CD4-positive, alpha-beta T cell (primary cell): ENCODE results near the gene SEMA7A. TPM values are rescaled to one million over a fixed set of nuclear protein-coding genes. Genes with fewer than 3 reads are reported as not detected.
A peak's percentile ranks its signal among the peaks of the same experiment; 100 is the strongest.

Experiments used
- ATAC-seq: fragments of 200-7000 bp; cut with Tn5 transposase; one replicate; pipeline ENCODE4 v1.10.0; 2022; ENCODE audit warnings: mild to moderate bottlenecking; ENCODE audit not compliant: poor library complexity
- CTCF ChIA-PET: fragments of 350-600 bp; sonication (Branson Sonifier 250); formaldehyde crosslinking; loops from one replicate; lab custom pipeline; 2021; ENCODE audit warnings: antibody characterized with exemption, inconsistent platforms; lab: Charles Lee
- POLR2A ChIA-PET: fragments of 350-600 bp; sonication (Branson Sonifier 250); formaldehyde crosslinking; loops from one replicate; lab custom pipeline; 2021; ENCODE audit warnings: antibody characterized with exemption, inconsistent platforms; lab: Charles Lee
- DNase-seq, 14 experiments: peaks; one replicate each; pipeline ENCODE4 v3.0.0-alpha.2; 2013 to 2020; ENCODE audit warnings: mixed read lengths in 2 of 14
- H3K27ac ChIP-seq, 2 donors: one replicate each; pipeline versions ENCODE4 v1.5.1 to v1.7.0; 2013; ENCODE audit warnings: low read length in 2 of 2, low read depth in 1 of 2, mild to moderate bottlenecking in 1 of 2
- H3K27me3 ChIP-seq, 2 experiments: 1 replicate in 1 of 2; 2 replicates in 1 of 2; pipeline versions ENCODE4 v1.6.1 to v1.7.0; 2013; ENCODE audit warnings: low read length in 2 of 2, control low read depth in 1 of 2, mild to moderate bottlenecking in 1 of 2, moderate library complexity in 1 of 2; ENCODE audit not compliant: insufficient read depth in 2 of 2, control insufficient read depth in 1 of 2
- H3K36me3 ChIP-seq: one replicate; pipeline ENCODE4 v1.6.1; 2013; ENCODE audit warnings: low read length, control low read depth; ENCODE audit not compliant: insufficient read depth
- H3K4me1 ChIP-seq: one replicate; pipeline ENCODE4 v1.6.1; 2013; ENCODE audit warnings: low read length, control low read depth; ENCODE audit not compliant: insufficient read depth
- H3K4me3 ChIP-seq: one replicate; pipeline ENCODE4 v1.5.1; 2013; ENCODE audit warnings: mild to moderate bottlenecking, low read length, moderate library complexity
- H3K9me3 ChIP-seq, 2 experiments: 1 replicate in 1 of 2; 2 replicates in 1 of 2; pipeline versions ENCODE4 v1.6.1 to v1.7.0; 2013; ENCODE audit warnings: low read length in 2 of 2, mild to moderate bottlenecking in 2 of 2, control low read depth in 1 of 2, moderate library complexity in 1 of 2; ENCODE audit not compliant: control insufficient read depth in 1 of 2, insufficient read depth in 1 of 2
- H3K27ac Mint-ChIP-seq: one replicate; pipeline ENCODE4 v1.8.0; 2020; ENCODE audit warnings: mixed read lengths
- H3K27me3 Mint-ChIP-seq: one replicate; pipeline ENCODE4 v1.8.0; 2021; ENCODE audit warnings: mixed read lengths
- H3K36me3 Mint-ChIP-seq: one replicate; pipeline ENCODE4 v1.8.0; 2021; ENCODE audit warnings: low read depth, mixed read lengths
- H3K4me1 Mint-ChIP-seq: one replicate; pipeline ENCODE4 v1.8.0; 2021; ENCODE audit warnings: low read depth, mixed read lengths
- H3K4me3 Mint-ChIP-seq: one replicate; pipeline ENCODE4 v1.8.0; 2020; ENCODE audit warnings: mild to moderate bottlenecking, mixed read lengths
- H3K9me3 Mint-ChIP-seq: one replicate; pipeline ENCODE4 v1.8.0; 2020; ENCODE audit warnings: mixed read lengths
- intact Hi-C, 2 experiments: fragments of 100-400 bp; cut with DNase I in 1 of 2; cut with micrococcal nuclease in 1 of 2; formaldehyde crosslinking; loops; one replicate each; pipeline versions ENCODE4 v1.15.1 to v1.9.0; 2023 to 2025; cut with DNase I, micrococcal nuclease
- total RNA-seq, 174 experiments: library from RNA in 2 of 174; stranded (reverse) in 2 of 174; gene quantifications; one replicate each; pipeline ENCODE4 v1.2.3 and lab custom pipeline; 2021 to 2026
- TF ChIP-seq, protein P1 (sequence below): fragments of 200-600 bp; IDR thresholded peaks from one replicate; pipeline ENCODE4 v1.8.0; 2022; ENCODE audit warnings: antibody characterized with exemption, mild to moderate bottlenecking

The SEMA7A gene
- total RNA-seq, 2 experiments from 2014 or later, result 2.3 to 2.7 TPM

- Mint-ChIP-seq H3K36me3 (peaks cover 24% of the 10 kb centered on the region), H3K27ac (no peak overlapping the region), H3K4me3 (no peak overlapping the region), H3K4me1 (no peaks in the 10 kb centered on the region), H3K9me3 (no peaks in the 10 kb centered on the region), H3K27me3 (no peaks in the 10 kb centered on the region)
- intact Hi-C loops, result loop anchor here in 1 of 2 experiments (10.0 kb wide), 1 partner anchor 323 kb away; no protein-coding TSS in a partner anchor
- TF ChIP-seq, protein P1, sequence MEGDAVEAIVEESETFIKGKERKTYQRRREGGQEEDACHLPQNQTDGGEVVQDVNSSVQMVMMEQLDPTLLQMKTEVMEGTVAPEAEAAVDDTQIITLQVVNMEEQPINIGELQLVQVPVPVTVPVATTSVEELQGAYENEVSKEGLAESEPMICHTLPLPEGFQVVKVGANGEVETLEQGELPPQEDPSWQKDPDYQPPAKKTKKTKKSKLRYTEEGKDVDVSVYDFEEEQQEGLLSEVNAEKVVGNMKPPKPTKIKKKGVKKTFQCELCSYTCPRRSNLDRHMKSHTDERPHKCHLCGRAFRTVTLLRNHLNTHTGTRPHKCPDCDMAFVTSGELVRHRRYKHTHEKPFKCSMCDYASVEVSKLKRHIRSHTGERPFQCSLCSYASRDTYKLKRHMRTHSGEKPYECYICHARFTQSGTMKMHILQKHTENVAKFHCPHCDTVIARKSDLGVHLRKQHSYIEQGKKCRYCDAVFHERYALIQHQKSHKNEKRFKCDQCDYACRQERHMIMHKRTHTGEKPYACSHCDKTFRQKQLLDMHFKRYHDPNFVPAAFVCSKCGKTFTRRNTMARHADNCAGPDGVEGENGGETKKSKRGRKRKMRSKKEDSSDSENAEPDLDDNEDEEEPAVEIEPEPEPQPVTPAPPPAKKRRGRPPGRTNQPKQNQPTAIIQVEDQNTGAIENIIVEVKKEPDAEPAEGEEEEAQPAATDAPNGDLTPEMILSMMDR, result no peak
- Histone ChIP-seq H3K27me3 (no peaks in the 10 kb centered on the region), H3K9me3 (no peaks in the 10 kb centered on the region), H3K36me3 (peaks cover 17% of the 10 kb centered on the region), H3K4me1 (peaks cover 3% of the 10 kb centered on the region), H3K27ac (no peak overlapping the region), H3K4me3 (no peak overlapping the region)
- CTCF ChIA-PET, result interaction anchor here (0.9 to 1.2 kb wide), 2 partner anchors 20 to 59 kb away, joined by 3 to 4 read pairs; partner anchors contain the start of gene UBL7
- POLR2A ChIA-PET, result interaction anchor here (0.8 kb wide), 1 partner anchor 191 kb away, joined by 3 read pairs; no protein-coding TSS in a partner anchor
- DNase-seq (no peak), ATAC-seq (no peak)
These were observed 7.6 kb upstream of the SEMA7A start for GRCh38 chr15:74441248-74441941.

DNA sequence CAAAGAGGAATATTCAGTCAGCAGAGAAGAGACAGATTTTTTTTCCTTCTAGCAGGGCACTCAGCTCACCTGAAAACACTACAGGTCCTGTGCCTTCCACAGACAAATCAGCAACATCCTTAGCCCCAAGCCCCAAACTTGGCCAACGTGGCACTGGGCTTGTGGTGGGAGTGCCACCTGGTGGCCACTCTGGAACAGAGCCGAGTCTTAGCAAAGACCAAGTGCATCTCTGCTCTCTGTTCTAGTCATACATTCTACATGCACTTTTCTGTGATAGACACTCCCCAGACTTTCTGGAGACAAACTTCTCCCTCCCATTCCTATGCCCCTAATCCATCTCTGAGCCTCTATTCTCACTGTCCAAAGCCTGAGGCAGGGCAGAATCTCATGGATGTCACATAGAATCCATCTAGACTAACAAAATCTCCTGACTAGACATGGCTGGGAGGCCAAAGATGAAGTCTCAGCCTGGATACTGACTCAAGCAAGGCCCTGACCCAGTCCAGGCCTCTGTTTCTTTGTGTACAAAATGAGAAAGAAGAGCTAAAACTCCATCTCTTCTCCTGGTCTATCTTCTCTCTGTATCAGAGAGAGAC lies 5.1 kb upstream of the SEMA7A start:
- no peaks in the 10 kb centered on the region for H3K9me3 Mint-ChIP-seq
- H3K4me1 ChIP-seq, result peaks cover 13% of the 10 kb centered on the region
- H3K27me3 ChIP-seq, result no peaks in the 10 kb centered on the region
- peak overlapping the region; percentile 38 for H3K4me3 Mint-ChIP-seq
- no peaks in the 10 kb centered on the region for H3K9me3 ChIP-seq
- H3K36me3 Mint-ChIP-seq, result no peaks in the 10 kb centered on the region
- TF ChIP-seq, protein P1, result peak; percentile 82
- H3K36me3 ChIP-seq, result no peaks in the 10 kb centered on the region
- ChIA-PET POLR2A (interaction anchor here (1.5 kb wide), 1 partner anchor 60 kb away, joined by 4 read pairs; no protein-coding TSS in a partner anchor), CTCF (interaction anchor here (0.8 to 2.2 kb wide), 5 partner anchors 44 to 66 kb away, joined by 3 to 20 read pairs (median 4); no protein-coding TSS in a partner anchor)
- no peak overlapping the region for H3K4me3 ChIP-seq
- peak; percentile 59 to 86 (median 69) for DNase-seq
- no peaks in the 10 kb centered on the region for H3K27me3 Mint-ChIP-seq
- no peak overlapping the region for H3K27ac Mint-ChIP-seq
- intact Hi-C loops, result loop anchor here (1.0 to 5.0 kb wide), 4 partner anchors 48 to 66 kb away; no protein-coding TSS in a partner anchor
- ATAC-seq, result peak; percentile 84
- no peak overlapping the region for H3K27ac ChIP-seq
- H3K4me1 Mint-ChIP-seq, result peaks cover 16% of the 10 kb centered on the region

GRCh38 chr15:74438206-74438605 lies 4.4 kb upstream of the SEMA7A start:
- no peak overlapping the region for H3K27ac Mint-ChIP-seq
- H3K27me3 Mint-ChIP-seq, result no peaks in the 10 kb centered on the region
- no peak overlapping the region for H3K4me3 Mint-ChIP-seq

More at GRCh38 chr15:74438206-74438605, 4.4 kb upstream of the SEMA7A start:
- TF ChIP-seq, protein P1, result no peak
- Histone ChIP-seq H3K4me1 (peaks cover 13% of the 10 kb centered on the region), H3K4me3 (no peak overlapping the region), H3K36me3 (no peaks in the 10 kb centered on the region), H3K27ac (no peak overlapping the region), H3K27me3 (no peaks in the 10 kb centered on the region), H3K9me3 (no peaks in the 10 kb centered on the region)
- Mint-ChIP-seq H3K4me1 (peaks cover 16% of the 10 kb centered on the region), H3K36me3 (no peaks in the 10 kb centered on the region), H3K9me3 (no peaks in the 10 kb centered on the region)
- DNase-seq (no peak), ATAC-seq (no peak)
- POLR2A ChIA-PET, result no interaction called here
- CTCF ChIA-PET, result interaction anchor here (0.8 to 2.2 kb wide), 4 partner anchors 45 to 64 kb away, joined by 3 to 20 read pairs (median 6); no protein-coding TSS in a partner anchor
- intact Hi-C loops, result loop anchor here (1.0 to 5.0 kb wide), 4 partner anchors 49 to 65 kb away; no protein-coding TSS in a partner anchor
